Activated T-cell treated with anti-CD3 and anti-CD28 coated beads for 48 hours (primary cell): ENCODE results near the gene SH3RF3.

Experiments used
- DNase-seq: peaks from one replicate; pipeline ENCODE4 v3.0.0-alpha.2; 2020; ENCODE audit warnings: low read depth

Gene SH3RF3

DNA sequence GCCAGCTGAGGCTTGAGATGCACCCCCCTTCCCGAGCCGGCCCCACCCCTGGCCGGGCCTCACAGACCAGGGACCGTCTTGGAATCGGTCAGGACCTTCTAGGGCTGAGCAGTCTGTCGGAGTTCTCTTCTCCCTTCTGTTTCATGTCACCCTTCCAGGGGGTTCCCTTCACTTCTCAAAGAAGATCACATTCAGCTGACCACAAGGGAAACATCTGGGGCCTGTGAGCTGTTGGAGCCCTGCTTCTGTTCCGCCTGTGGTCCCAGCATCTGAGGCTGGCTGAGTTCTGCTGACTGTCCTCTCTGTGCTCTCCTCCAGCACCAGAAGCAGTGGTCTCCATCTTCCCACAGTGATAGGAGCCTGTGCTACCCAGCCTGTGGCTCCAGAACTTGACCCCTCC lies 378.2 kb downstream of the SH3RF3 start:
- DNase-seq, result no peak

- no peak for DNase-seq
Measured at GRCh38 chr2:109507828-109508227, 378.8 kb downstream of the SH3RF3 start.

DNA sequence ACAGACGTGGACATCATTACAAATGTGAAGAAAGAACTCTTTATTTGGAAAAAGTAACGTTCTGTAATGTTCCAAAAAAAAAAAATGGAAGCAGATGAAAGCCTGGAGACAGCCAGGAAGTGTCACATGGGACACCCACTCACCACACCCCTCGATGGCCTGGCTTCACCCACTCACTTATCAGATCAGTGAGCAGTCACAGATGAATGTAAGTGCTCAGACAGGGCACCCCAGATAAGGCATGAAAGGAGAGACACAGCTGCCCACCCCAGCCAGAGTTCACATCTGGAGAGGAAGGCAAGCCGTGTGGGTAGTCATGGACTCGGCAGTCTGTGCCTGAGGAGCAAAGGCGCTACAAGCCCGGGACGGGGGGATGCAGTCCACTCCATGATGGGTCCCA lies 379.6 kb downstream of the SH3RF3 start:
- DNase-seq, result no peak

DNA sequence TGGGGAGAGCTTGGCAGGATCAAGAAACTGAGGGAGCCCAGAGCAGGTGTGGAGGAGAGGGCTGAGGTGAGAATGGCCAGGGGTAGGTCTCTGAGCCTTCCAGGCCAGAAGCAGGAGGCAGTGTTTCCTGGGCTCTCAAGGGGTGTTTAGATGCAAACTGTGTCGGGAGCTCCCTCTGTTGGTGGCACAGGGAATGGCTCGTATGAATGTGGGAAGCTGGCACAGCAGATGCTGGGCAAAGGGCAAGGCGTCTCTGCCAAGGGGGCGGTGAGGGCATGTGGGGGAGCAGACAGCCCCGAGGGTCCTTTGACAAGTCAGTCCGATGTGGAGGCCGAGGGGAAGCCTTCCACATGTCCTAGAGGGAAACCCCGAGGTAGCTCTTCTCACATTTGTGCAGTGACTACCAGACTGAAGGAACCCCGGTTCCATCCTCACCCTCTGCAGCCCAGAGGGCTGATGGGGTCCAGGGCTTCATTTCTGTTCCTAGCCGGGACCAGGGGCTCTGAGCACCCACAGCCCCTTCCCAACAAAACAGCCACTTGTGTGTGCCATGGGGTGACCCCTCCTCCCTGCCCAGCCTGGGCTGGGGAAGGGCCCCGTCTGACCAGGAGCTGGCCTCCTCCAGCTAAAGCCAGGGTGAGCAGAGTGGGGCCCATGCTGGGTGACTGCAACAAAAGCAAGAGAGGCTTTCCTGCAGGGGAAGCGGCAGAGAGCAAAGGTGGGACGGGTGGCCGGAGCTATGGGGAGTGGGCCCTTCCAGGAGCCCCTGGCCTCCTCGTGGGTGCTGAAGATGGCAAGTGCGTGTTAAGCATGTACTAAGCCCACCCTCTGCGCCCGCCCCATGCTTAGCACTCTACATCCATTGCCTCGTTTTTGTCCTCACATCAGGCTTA lies 381.4 kb downstream of the SH3RF3 start:
- DNase-seq, result peak; percentile 58

DNA sequence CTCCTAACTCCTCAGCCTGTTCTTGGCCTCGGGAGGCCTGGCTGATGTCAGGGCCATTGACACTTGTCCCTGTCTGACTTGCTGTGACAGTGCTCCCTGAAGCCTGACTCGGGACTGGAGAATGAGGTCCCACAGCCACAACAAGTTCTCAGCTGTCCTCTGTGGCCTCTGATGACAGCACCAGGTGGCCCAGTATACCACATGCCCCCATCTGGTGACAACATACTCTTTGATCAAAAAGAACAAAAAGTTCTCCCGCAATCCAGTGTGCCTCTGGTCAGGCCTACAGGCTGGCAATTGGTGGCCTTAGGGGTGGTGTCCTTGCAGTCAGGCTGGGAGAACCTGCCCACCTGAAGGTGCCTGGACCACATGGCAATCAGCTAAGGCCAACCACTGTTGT lies 382.2 kb downstream of the SH3RF3 start:
- DNase-seq, result no peak

GRCh38 chr2:109512076-109512475 lies 383.1 kb downstream of the SH3RF3 start:
- DNase-seq, result no peak

DNA sequence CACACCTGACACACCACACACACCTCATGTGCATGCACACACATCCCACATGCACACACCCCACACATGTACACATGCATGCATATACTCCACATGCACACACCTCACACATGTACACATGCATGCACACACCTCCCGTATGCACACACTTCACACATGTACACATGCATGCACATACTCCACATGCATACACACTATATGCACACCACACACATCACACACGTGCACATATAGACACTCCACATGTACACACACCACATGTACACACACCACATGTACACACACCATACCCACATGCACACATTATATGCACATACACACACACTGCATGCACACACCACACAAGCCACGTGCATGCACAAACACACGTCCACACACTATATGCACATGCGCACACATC lies 384.2 kb downstream of the SH3RF3 start:
- no peak for DNase-seq

DNA sequence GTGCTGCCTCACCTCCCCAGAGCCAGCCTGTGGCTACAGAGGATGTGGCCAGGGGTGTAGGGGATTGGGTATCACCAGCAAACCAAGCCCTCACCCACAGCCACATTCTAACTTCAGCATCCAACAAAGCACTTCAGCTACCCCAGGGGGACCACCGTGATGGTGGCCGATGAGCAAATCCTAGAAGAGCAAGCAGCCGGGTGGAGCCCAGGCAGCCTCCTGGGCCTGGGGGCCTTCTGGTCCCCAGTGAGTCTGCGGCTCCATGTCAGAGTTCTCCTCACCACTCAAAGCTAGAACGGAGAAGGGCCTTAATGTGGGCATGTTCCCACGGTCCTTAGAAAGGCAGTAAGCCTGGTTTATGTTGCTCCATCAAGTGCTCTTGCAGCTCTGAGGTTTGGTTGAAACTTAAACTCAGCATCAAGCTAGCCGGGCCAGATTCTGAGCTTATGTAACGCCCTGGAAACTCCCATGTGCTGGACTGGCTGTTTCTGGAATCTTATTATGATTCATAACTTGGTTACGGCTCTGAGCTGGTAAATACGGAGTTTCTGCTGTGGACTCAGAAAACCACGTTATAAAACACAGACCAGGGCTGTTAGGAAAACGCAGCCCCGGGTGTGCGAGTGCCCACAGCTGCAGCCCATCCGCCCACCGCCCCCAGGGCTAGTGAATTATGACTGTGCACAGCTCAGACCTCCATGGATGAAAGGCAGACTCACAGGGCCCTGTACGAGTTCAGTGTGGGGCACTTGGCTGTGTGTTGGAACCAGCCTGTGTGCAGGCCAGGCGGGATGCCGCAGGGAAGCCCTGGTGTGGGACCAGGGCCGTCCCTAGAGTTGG lies 385.0 kb downstream of the SH3RF3 start:
- peak; percentile 11 for DNase-seq

GRCh38 chr2:109514857-109515256 lies 385.9 kb downstream of the SH3RF3 start:
- no peak for DNase-seq

DNA sequence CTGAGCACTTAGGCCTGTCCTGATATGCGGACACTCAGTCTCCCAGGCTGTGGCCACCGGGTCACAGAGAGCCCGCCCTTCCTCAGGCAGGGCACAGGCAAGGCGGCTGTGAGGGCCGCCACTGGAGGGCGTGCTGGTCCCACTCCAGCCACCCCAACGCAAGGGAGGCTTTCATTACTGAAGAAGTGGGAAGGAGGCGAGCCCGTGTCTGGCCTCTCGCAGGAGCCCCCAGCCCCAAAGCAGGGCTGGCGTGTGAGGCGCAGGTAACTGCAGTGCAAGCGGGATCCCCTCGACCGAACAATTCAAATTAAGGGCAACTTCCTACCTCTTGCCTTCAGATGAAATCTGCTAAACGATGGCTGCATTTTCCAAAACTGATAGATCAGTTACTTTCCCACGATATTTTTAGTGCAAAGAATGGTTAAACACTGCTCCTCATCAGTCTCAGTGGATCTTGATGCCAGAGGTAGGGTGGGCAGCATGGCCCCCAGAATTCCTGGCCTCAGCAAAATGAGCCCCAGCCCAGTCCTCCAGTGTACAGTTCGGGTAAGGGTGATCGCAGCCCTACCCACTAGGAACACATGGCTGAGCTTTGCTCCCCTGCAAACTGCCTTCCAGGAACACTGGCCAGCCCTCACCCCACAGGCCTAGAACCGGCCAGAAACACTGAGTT lies 387.6 kb downstream of the SH3RF3 start:
- peak; percentile 15 for DNase-seq

GRCh38 chr2:109517118-109517889 lies 388.3 kb downstream of the SH3RF3 start:
- DNase-seq, result no peak

DNA sequence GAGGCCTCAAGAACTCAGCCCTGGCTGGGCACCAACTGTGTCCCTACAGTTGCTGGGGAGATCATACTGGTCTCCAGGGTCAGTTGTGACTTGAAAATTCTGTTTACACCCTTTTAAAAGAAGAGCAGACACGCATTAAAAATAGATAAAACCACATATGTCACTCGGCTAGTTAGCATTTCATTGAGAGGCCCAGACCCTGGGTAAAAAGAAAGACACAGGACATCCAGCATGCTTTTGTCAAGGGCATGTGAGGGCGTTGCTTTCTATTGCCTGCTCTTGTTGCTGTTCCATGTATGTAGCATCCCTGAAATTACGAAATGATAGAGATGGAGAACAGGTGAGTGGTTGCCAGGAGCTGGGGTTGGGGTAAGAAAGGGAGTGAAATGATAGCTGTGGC lies 390.5 kb downstream of the SH3RF3 start:
- DNase-seq, result no peak

GRCh38 chr2:109521233-109522062 lies 392.4 kb downstream of the SH3RF3 start:
- DNase-seq, result no peak

DNA sequence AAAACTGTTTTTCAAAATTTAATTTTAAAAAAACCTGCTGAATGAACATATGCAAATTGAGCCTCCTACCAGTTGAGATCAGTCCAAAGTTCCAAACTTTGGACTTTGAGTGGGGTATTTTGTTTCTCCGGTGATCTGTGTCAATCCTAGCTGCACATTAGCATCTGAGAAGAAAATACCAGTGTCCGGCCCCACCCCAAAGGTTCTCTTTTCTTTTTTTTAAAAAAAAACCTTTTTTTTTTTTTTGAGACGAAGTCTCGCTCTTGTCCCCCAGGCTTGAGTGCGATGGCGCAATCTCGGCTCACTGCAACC lies 393.0 kb downstream of the SH3RF3 start:
- DNase-seq, result no peak

DNA sequence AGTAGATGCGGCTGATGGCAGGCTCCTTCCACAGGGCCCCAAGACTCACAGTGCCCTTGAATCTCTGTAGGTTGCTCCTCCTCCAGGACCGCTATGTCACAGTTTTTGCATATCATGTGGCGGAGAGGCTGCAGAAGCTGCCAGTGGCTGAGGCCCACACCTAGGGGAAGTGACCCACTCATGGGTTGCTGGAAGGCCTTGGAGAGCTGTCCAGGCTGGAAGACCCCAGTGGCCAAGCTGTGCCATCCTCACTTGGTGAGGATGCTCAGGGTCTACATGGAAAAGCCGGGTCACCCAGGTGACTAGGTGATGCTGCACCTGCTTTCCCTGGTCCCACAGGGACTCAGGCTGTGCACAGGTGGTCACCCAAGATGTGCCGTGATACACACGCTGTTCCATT lies 394.1 kb downstream of the SH3RF3 start:
- no peak for DNase-seq

GRCh38 chr2:109523536-109524361 lies 394.7 kb downstream of the SH3RF3 start:
- no peak for DNase-seq

GRCh38 chr2:109525836-109526235 lies 396.8 kb downstream of the SH3RF3 start:
- no peak for DNase-seq

DNA sequence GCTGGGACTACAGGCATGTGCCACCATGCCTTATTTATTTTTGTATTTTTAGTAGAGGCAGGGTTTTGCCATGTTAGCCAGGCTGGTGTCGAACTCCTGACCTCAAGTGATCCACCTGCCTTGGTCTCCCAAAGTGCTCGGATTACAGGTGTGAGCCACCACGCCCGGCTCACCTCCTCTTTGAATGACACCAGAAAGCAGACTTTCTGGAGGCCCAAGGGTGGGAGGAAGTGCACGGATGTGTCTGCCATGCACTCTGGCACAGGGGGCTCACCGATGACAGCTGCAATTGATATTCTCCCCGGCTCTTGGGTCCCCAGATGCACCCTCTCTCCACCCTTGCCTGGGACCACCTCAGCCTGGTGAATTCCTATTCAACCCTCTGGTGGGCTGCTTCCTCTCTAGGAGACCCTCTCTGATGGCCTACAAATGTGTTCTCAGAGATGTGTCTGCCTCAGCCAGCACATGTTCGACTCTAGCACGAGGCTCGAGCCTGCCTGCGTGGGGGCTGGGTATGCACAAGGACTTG lies 397.5 kb downstream of the SH3RF3 start:
- DNase-seq, result no peak

GRCh38 chr2:109527079-109527478 lies 398.1 kb downstream of the SH3RF3 start:
- DNase-seq, result no peak
